Osteocyte (in vitro differentiated cells): ENCODE data around the gene SH3PXD2B. TPM values are rescaled to one million over a fixed set of nuclear protein-coding genes. Genes with fewer than 3 reads are reported as not detected.

Source experiments
- DNase-seq: peaks from one replicate; pipeline ENCODE4 v3.0.0; 2021; ENCODE audit warnings: mixed read lengths; ENCODE audit not compliant: unreplicated experiment; ENCODE audit errors: extremely low spot score
- H3K27ac Mint-ChIP-seq: one replicate; pipeline ENCODE4 v1.8.0; 2021; ENCODE audit warnings: mild to moderate bottlenecking, mixed read lengths; ENCODE audit not compliant: unreplicated experiment
- H3K27me3 Mint-ChIP-seq: one replicate; pipeline ENCODE4 v1.8.0; 2021; ENCODE audit warnings: mixed read lengths; ENCODE audit not compliant: unreplicated experiment
- H3K36me3 Mint-ChIP-seq: one replicate; pipeline ENCODE4 v1.8.0; 2021; ENCODE audit warnings: mixed read lengths; ENCODE audit not compliant: unreplicated experiment
- H3K4me1 Mint-ChIP-seq: one replicate; pipeline ENCODE4 v1.8.0; 2021; ENCODE audit warnings: mixed read lengths; ENCODE audit not compliant: unreplicated experiment
- H3K4me3 Mint-ChIP-seq: one replicate; pipeline ENCODE4 v1.8.0; 2021; ENCODE audit warnings: mild to moderate bottlenecking, moderate library complexity, mixed read lengths; ENCODE audit not compliant: unreplicated experiment
- H3K9me3 Mint-ChIP-seq: one replicate; pipeline ENCODE4 v1.8.0; 2021; ENCODE audit warnings: mixed read lengths; ENCODE audit not compliant: unreplicated experiment
- total RNA-seq: library from RNA; stranded (reverse); gene quantifications from 2 replicates; pipeline ENCODE4 v1.2.1, GENCODE V29; 2021
- TF ChIP-seq, protein P1 (sequence below): fragments of 200-600 bp; sonication (generic); IDR thresholded peaks from 2 replicates; pipeline ENCODE4 v1.5.0; 2021; ENCODE audit warnings: antibody characterized with exemption, mild to moderate bottlenecking, moderate library complexity

Gene SH3PXD2B
- total RNA-seq, 1 donor from 2014 or later: 114 TPM

DNA sequence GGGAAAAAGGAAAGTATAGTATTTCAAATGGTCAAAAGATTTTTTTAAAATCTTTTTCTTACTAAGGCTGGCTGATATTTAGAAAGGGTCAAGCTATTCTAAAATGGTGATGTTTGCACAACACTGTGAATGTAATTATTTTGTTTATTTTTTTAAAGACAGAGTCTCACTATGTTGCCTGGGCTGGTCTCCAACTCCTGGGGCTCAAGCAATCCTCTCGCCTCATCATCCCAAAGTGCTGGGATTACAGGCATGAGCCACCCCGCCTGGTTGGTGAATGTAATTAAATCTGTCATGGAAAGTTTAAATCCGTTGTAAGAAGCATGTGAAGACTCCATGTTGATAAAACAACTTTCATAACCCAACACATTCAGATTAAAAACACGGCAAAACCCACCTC is 173.4 kb downstream of the SH3PXD2B start:
- Mint-ChIP-seq H3K4me1 (peaks cover 58% of the 10 kb centered on the region), H3K9me3 (no peaks in the 10 kb centered on the region), H3K27me3 (no peaks in the 10 kb centered on the region), H3K4me3 (peak overlapping the region; percentile 94), H3K27ac (peak overlapping the region; percentile 88), H3K36me3 (peaks cover 17% of the 10 kb centered on the region)
- TF ChIP-seq, protein P1, sequence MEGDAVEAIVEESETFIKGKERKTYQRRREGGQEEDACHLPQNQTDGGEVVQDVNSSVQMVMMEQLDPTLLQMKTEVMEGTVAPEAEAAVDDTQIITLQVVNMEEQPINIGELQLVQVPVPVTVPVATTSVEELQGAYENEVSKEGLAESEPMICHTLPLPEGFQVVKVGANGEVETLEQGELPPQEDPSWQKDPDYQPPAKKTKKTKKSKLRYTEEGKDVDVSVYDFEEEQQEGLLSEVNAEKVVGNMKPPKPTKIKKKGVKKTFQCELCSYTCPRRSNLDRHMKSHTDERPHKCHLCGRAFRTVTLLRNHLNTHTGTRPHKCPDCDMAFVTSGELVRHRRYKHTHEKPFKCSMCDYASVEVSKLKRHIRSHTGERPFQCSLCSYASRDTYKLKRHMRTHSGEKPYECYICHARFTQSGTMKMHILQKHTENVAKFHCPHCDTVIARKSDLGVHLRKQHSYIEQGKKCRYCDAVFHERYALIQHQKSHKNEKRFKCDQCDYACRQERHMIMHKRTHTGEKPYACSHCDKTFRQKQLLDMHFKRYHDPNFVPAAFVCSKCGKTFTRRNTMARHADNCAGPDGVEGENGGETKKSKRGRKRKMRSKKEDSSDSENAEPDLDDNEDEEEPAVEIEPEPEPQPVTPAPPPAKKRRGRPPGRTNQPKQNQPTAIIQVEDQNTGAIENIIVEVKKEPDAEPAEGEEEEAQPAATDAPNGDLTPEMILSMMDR: no peak
- DNase-seq: no peak

DNA sequence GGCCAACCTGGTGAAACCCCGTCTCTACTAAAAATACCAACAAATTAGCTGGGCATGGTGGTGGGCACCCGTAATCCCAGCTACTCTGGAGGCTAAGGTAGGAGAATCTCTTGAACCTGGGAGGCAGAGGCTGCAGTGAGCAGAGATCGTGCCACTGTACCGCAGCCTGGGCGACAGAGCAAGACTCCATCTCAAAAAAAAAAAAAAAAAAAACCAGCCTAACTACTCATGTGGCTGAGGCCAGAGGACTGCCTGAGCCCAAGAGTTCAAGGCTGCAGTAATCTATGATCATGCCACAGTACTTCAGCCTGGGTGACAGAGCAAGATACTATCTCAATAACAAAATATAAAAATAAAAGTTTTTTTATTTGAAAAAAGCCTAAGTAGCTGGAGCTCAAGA is 174.0 kb downstream of the SH3PXD2B start:
- no peak for DNase-seq
- Mint-ChIP-seq H3K27me3 (no peaks in the 10 kb centered on the region), H3K4me3 (no peak overlapping the region), H3K27ac (peak overlapping the region; percentile 88), H3K36me3 (peaks cover 17% of the 10 kb centered on the region), H3K4me1 (peaks cover 64% of the 10 kb centered on the region), H3K9me3 (no peaks in the 10 kb centered on the region)
- TF ChIP-seq, protein P1: no peak

DNA sequence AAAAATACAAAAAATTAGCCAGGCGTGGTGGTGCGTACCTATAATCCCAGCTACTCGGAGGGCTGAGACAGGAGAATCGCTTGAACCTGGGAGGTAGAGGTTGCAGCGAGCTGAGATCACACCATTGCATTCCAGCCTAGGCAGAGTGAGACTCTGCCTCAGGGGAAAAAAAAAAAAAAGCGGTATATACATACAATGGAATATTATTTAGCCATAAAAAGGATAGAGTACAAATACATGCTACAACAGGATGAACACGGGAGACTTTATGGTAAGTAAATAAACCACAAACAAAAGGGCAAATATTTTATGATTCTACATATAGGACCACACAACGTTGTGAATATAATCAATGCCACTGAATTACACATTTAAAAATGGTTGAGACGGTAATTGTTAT is 176.0 kb downstream of the SH3PXD2B start:
- H3K4me3 Mint-ChIP-seq: no peak overlapping the region
- TF ChIP-seq, protein P1: no peak
- no peaks in the 10 kb centered on the region for H3K9me3 Mint-ChIP-seq
- no peaks in the 10 kb centered on the region for H3K27me3 Mint-ChIP-seq
- peaks cover 20% of the 10 kb centered on the region for H3K36me3 Mint-ChIP-seq
- no peak overlapping the region for H3K27ac Mint-ChIP-seq
- no peak for DNase-seq
- H3K4me1 Mint-ChIP-seq: peaks cover 63% of the 10 kb centered on the region

DNA sequence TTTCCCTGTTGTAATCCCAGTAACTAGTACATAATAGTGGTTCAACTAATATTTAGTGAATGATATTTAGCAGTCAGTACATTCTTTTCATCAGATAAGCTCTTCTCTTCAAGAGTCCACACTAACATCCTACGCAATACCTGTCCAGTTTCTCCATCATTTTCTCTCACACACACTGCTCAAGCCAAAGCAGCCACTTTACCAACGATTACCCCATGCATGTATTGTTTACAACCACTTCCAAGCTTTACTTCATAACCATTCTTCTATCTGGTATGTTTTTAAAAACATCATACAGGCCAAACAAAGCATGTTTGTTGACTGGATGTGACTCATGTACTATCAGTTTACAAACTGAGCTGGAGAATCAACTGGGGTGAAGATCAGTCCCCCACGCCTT is 178.1 kb downstream of the SH3PXD2B start:
- Mint-ChIP-seq H3K4me1 (peaks cover 50% of the 10 kb centered on the region), H3K9me3 (no peaks in the 10 kb centered on the region), H3K4me3 (no peak overlapping the region), H3K36me3 (peaks cover 20% of the 10 kb centered on the region), H3K27me3 (no peaks in the 10 kb centered on the region), H3K27ac (peak overlapping the region; percentile 6)
- TF ChIP-seq, protein P1: no peak
- DNase-seq: no peak

Other genes with a start within 250 kb of the SH3PXD2B start
- gene UBTD2, start 170.8 kb downstream of the SH3PXD2B start, total RNA-seq: 47.5 and 48.0 TPM in 2 replicates
- 1.5 and 1.7 TPM in 2 replicates for gene NEURL1B, start 186.7 kb upstream of the SH3PXD2B start, total RNA-seq